ENCODE data around the gene GAB2.
"Not testable (repeated sequence)": the region's sequence is repeated elsewhere in the genome, so short reads cannot be mapped to it uniquely, and the experiment has no call there.

Gene GAB2

DNA sequence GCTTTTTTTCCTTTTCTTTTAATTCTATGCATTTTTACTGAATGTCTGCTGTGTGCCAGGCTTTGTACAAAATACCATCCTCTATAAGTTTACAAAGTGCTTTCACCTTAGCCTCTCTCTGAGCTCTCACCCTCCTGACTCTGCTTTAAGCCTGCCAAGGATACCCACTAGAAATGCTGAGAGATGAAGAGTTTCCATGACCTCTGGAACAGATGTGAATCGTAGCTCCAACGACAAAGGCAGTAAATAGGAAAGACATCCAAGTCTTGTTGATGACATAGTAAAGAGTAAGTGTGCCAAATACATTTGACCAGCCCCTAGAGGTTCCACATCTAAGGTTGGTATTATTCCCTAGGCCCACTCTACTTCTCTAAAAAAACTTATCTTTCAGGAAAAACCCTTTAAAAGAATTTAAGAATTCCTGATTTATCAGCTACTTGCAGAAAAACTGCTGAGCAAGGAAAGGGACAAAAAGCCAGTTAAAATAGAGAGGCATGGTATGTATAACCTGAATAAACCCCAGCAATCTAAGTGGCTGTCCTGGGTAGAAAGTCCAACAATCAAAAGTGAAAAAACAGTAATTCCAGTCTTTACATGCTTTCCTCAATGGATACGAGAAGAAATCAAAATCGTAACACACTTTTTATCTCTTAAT lies 45.4 kb downstream of the GAB2 start:
- Mint-ChIP-seq H3K36me3 (no peaks in the 10 kb centered on the region), H3K9me3 (no peaks in the 10 kb centered on the region), H3K4me3 (no peak overlapping the region), H3K27ac (no peak overlapping the region), H3K4me1 (no peaks in the 10 kb centered on the region)
- ATAC-seq (no peak), DNase-seq (ENCODE audit: low spot score in 2 of 2) (no peak)

DNA sequence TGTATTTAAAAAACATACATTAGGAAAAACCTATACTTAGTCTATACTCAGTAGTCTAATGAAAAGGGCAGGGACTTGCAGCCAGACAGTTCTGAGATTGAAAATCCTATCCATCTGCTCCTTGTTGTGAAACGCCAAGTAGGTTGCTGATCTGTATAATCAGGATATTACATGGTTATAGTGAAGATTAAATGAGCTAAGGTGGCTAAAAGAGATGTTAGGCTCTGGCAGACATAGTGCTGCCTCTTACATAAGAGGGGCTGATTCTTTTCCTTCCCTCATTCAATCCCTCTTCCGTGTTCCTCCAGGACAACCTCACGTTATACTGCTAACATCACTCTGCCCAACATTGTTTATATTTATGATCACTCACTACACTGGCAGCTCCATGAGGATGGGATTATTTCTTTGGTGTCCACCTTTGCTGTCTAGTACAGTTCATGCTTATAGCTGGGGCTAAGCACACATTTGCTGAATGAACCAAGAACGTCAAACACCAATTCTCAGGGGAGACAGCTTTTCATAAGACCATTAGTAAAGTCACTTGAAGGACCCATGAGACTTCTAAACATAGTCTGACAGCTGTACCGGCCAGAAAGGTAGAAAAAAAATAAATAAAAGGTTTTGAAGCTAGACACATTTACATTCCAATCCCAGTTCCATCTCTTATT lies 46.3 kb downstream of the GAB2 start:
- no peak overlapping the region for H3K27ac Mint-ChIP-seq
- DNase-seq (ENCODE audit: low spot score in 2 of 2) (no peak), ATAC-seq (no peak)
- H3K36me3 Mint-ChIP-seq, result no peaks in the 10 kb centered on the region
- no peaks in the 10 kb centered on the region for H3K9me3 Mint-ChIP-seq
- H3K4me1 Mint-ChIP-seq, result no peaks in the 10 kb centered on the region
- H3K4me3 Mint-ChIP-seq, result no peak overlapping the region

DNA sequence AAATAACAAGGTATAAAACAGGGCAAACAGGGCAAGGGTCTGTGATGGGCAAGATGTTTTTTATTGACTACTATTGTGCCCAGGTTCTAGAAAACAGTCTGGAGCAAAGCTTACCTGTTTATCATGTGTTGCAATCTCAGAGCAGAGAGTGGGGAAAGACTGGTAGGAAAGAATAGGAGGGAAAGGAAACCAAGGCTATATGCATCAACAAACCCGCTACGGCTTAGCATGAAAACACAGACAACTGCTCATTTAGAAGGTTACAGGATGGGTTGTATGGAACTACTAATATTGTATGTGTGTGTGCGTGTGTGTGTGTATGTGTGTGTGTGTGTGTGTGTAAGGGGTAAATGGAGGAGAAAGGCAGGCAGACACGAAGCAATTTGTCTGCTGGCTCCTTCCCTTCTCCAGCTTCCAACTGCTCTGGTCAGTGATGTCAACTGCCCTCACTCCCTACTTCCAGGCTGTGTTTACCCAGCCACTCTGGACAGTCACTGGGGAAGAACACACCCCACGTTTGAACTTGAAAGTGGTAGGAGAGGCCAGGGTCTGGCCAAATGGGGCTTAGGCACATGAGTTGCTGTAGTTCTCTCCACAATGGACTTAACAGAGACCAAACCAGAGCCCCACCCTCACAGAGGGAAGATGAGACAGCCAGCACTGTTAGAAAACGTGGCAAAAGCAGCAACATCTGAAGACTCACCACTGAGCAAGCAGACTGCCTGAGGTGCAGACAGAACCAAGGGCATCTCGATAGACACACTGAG lies 47.0 kb downstream of the GAB2 start:
- no peak overlapping the region for H3K27ac Mint-ChIP-seq
- H3K9me3 Mint-ChIP-seq, result no peaks in the 10 kb centered on the region
- H3K36me3 Mint-ChIP-seq, result no peaks in the 10 kb centered on the region
- no peaks in the 10 kb centered on the region for H3K4me1 Mint-ChIP-seq
- ATAC-seq (no peak), DNase-seq (ENCODE audit: low spot score in 2 of 2) (no peak)
- H3K4me3 Mint-ChIP-seq, result no peak overlapping the region

DNA sequence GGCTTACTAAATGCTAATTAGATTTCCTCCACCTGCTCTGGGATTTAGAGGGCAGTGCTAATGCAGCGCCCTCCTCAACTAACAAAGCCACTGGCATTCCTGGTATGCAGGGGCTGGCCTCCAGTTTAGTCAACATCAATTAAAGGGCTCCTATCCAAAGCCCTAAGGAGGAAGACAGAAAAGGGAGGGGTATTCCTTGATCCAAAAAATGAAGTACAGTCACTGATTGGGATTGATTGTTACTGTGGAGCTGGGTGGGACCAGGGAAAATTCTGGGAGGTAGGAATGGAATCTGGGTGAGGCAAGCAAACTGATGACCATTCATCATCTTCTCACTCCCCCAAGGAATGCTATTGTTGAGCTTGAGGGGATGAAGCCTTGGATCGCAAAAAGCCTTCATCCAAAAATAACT lies 52.2 kb downstream of the GAB2 start:
- DNase-seq (ENCODE audit: low spot score in 2 of 2) (no peak), ATAC-seq (no peak)
- Mint-ChIP-seq H3K9me3 (no peaks in the 10 kb centered on the region), H3K27ac (no peak overlapping the region), H3K4me3 (no peak overlapping the region), H3K36me3 (no peaks in the 10 kb centered on the region), H3K4me1 (no peaks in the 10 kb centered on the region)

DNA sequence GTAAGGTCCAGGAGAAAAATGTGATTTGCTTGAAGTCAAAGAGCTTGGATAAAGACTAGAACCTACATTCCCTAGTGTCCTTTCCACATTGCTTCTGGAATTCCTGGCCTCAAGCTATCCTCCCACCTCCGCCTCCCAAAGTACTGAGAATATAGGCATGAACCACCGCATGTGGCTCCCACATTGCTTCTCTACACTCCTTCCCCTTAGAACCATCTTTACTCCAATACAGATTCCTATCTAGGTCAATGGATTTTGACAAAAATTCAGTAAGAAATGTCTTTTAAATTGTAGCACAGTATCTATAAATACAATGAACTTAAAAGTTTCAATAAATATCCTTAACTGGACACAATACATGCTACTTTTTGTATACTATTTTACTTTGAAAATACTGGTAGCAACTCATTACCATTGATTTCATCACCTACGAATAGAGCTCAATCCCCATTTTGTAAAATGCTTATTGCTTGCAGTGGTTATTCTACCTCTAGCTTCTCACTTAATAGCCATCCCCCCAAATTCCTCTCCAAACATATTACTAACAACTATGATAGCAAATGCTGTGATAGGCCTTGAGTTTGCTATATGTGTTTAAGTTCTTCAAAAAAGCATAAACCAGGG lies 53.4 kb downstream of the GAB2 start:
- H3K4me3 Mint-ChIP-seq, result no peak overlapping the region
- H3K4me1 Mint-ChIP-seq, result no peaks in the 10 kb centered on the region
- no peak overlapping the region for H3K27ac Mint-ChIP-seq

DNA sequence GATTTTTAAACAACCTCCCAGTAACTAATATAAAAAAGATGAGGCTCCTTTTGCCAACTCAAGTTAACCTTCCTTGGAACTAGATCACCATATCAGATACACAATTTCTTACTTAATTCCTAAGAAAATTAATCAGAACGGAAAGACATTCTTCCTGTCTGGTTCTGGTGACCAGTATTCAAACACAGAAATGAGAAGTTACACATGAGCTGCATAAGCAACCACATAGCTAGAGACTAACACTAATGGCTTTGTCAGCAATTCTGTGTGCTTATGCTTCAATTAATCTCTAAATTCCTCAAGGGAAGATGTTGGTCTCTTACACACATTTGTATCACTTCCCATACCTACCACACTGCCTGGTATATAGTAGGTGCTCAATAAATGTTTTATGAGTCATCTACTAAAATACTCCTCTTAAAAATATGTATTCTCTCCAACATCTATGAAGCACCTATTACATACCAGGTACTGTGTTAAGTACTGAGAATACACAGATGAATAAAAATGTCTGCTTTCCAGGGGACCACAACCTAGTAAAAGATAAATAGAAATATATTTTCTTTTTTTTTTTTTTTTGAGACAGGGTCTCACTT lies 54.5 kb downstream of the GAB2 start:
- no peak overlapping the region for H3K4me3 Mint-ChIP-seq
- ATAC-seq (no peak), DNase-seq (ENCODE audit: low spot score in 2 of 2) (no peak)
- no peaks in the 10 kb centered on the region for H3K9me3 Mint-ChIP-seq
- H3K36me3 Mint-ChIP-seq, result no peaks in the 10 kb centered on the region
- no peak overlapping the region for H3K27ac Mint-ChIP-seq
- H3K4me1 Mint-ChIP-seq, result no peaks in the 10 kb centered on the region

More for the DNA sequence above, 53.4 kb downstream of the GAB2 start:
- H3K36me3 Mint-ChIP-seq, result no peaks in the 10 kb centered on the region
- H3K9me3 Mint-ChIP-seq, result no peaks in the 10 kb centered on the region
- ATAC-seq, result no peak
- no peak for DNase-seq (ENCODE audit: low spot score in 2 of 2)

DNA sequence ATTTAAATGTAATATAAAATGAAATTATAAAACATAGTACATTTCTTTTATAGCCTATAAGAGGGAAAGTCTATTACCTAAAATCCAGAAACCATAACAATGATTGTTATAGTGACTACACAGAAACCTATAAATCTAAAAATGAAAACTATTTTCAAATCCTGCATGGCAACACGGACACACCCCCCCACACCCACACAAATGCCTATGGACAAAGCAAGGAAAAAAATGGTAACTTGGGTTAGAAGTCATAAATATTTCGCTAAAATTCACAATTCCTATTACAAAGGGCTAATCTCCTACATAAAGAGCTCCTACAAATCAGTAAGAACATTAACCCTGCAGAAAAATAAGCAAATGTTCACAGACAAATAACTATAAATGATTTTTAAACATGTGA lies 56.4 kb downstream of the GAB2 start:
- Mint-ChIP-seq H3K4me3 (no peak overlapping the region), H3K36me3 (no peaks in the 10 kb centered on the region), H3K9me3 (no peaks in the 10 kb centered on the region), H3K27ac (no peak overlapping the region), H3K4me1 (no peaks in the 10 kb centered on the region)
- DNase-seq (ENCODE audit: low spot score in 2 of 2) (no peak), ATAC-seq (no peak)

DNA sequence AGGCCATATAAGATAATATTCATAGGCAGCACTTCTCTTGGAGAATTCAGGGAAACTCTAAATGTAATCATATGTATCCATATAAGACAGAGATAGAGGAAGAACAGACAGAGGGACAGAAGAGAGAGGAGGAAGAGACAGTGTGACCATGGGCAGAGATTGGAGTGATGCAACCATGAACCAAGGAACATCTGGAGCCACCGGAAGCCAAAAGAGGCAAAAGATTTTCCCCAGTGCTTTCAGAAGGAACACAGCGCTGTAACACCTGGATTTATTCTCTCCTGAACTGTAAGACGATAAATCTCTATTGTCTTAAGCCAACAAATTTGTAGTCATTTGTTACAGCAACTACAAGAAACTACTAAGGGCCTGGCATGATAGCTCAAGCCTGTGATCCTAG lies 57.7 kb downstream of the GAB2 start:
- H3K4me3 Mint-ChIP-seq, result no peak overlapping the region
- no peak overlapping the region for H3K27ac Mint-ChIP-seq
- H3K9me3 Mint-ChIP-seq, result no peaks in the 10 kb centered on the region
- H3K4me1 Mint-ChIP-seq, result no peaks in the 10 kb centered on the region
- ATAC-seq (no peak), DNase-seq (ENCODE audit: low spot score in 2 of 2) (no peak)
- no peaks in the 10 kb centered on the region for H3K36me3 Mint-ChIP-seq

DNA sequence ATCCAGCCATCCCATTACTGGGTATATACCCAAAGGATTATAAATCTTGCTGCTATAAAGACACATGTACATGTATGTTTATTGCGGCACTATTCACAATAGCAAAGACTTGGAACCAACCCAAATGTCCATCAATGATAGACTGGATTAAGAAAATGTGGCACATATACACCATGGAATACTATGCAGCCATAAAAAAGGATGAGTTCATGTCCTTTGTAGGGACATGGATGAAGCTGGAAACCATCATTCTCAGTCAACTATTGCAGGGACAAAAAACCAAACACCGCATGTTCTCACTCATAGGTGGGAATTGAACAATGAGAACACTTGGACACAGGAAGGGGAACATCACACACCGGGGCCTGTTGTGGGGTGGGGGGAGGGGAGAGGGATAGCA lies 59.7 kb downstream of the GAB2 start:
- H3K36me3 Mint-ChIP-seq; H3K9me3 Mint-ChIP-seq; H3K4me3 Mint-ChIP-seq; DNase-seq (ENCODE audit: low spot score in 2 of 2); H3K4me1 Mint-ChIP-seq; H3K27ac Mint-ChIP-seq; ATAC-seq: not testable (repeated sequence)

DNA sequence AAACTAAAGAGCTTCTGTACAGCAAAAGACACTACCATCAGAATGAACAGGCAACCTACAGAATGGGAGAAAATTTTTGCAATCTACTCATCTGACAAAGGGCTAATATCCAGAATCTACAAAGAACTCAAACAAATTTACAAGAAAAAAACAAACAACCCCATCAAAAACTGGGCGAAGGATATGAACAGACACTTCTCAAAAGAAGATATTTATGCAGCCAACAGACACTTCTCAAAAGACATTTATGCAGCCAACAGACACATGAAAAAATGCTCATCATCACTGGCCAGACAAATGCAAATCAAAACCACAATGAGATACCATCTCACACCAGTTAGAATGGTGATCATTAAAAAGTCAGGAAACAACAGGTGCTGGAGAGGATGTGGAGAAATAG lies 60.2 kb downstream of the GAB2 start:
- H3K4me3 Mint-ChIP-seq, H3K4me1 Mint-ChIP-seq, H3K27ac Mint-ChIP-seq: not testable (repeated sequence)

DNA sequence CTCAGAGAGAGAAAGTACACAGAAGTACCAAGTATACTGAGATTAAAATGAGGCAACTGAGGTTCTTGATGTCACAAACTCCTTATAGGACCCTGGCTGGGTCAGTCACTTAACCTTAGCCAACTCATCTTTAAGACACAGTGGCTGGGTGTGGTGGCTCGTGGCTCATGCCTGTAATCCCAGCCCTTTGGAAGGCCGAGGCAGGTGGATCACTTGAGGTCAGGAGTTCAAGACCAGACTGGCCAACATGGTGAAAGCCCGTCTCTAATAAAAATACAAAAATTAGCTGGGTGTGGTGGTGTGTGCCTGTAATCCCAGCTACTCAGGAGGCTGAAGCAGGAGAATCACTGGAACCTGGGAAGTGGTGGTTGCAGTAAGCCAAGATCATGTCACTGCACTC lies 61.9 kb downstream of the GAB2 start:
- not testable (repeated sequence) for H3K36me3 Mint-ChIP-seq; H3K9me3 Mint-ChIP-seq; H3K27ac Mint-ChIP-seq; H3K4me3 Mint-ChIP-seq; DNase-seq (ENCODE audit: low spot score in 2 of 2); ATAC-seq; H3K4me1 Mint-ChIP-seq

More for the DNA sequence above, 60.2 kb downstream of the GAB2 start:
- not testable (repeated sequence) for H3K9me3 Mint-ChIP-seq; H3K36me3 Mint-ChIP-seq; ATAC-seq; DNase-seq (ENCODE audit: low spot score in 2 of 2)

DNA sequence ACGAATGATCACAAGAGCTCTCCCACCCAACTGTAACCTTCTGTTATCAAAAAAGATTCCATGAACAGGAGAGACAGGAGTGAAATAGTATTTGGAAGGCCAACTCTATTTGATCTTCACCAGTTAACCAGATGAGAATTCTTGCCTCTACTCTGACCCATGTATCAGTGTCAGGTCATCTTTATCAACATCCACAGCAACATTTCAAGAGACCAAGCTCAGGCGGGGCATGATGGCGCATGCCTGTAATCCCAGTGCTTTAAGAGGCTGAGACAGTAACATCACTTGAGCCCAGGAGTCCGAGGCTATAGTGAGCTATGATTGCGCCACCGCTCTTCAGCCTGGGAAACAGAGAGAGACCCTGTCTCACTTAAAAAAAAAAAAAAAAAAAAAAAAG lies 62.3 kb downstream of the GAB2 start:
- Mint-ChIP-seq H3K4me1 (peaks cover 7% of the 10 kb centered on the region), H3K4me3 (no peak overlapping the region), H3K36me3 (no peaks in the 10 kb centered on the region), H3K9me3 (no peaks in the 10 kb centered on the region), H3K27ac (no peak overlapping the region)
- no peak for DNase-seq (ENCODE audit: low spot score in 2 of 2)
- no peak for ATAC-seq

DNA sequence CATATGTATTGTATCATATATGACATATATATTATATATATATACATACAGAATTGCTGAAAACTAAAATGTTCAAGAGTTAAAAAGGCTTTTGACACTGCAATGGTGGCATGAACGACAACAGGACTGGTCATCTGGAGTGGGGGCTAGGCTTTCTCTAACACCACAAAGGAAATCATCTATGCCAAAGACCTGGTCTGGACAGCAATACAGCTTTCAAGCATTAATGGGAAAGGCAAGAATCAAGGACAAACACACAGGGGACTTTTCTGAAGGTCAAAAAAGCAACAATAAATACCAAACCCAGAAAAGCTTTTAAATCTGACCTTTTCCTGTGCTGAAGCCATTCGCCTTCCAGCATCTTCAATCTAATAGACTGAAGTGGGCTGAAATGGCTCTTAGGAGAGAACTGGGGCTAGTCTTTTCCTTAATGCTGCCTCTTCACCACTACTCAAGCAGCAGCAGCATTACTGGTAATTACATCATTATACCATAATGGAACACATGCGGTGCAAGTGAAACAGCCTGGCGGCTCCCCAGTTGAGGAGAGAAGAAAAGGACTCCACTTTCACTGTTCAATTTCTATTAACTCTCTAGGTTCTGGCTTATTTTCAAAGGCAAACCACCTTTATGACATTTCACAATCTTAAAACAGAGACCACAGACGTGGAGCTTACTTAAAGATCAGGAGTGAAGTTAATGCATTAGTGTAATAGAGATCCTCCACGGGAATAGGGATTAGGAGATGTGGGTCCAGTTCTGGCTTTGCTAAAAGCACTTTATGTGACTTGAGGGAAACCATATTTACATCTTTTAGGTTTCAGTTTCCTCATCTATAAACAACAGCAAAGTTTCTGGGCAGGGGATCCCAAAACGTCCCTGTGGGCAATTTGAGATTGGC lies 63.0 kb downstream of the GAB2 start:
- Mint-ChIP-seq H3K4me3 (no peak overlapping the region), H3K27ac (no peak overlapping the region), H3K4me1 (peaks cover 11% of the 10 kb centered on the region), H3K9me3 (no peaks in the 10 kb centered on the region), H3K36me3 (no peaks in the 10 kb centered on the region)
- no peak for DNase-seq (ENCODE audit: low spot score in 2 of 2)
- no peak for ATAC-seq

DNA sequence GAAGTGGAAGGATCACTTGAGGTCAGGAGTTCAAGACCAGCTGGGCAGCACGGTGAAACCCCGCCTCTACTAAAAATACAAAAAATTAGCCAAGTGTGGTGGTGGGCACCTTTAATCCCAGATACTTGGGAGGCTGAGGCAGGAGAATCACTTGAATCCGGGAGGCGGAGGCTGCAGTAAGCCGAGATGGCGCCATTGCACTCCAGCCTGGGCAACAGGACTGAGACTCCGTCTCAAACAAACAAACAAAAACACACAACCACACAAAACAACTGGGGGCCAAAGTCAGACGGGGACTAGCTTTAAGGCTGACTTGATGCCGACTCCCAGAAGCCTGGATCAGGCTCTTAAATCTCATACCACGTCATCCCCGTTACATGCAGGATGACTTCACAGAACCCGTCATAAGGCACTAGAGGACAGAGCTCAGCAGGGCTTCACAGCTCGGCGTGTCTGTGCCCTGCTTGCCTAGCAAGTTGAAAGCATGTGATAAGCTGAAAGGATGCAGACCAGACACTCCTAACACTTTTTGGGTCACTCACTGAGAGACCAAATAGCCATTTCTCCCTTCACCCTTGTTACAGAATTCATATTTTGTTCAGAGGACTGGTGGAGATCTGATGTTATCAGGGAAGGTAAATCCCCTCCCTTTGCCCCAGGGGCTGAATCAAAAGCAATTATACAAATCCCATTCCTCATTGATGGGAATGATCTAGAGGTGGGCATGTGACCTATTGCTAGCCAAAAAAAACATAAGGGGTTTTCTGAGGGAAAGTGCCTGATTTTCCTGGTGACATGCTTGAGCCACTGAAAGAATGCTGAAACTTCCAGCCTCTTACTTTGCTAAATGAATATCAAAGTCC lies 65.4 kb downstream of the GAB2 start:
- Mint-ChIP-seq H3K27ac (no peak overlapping the region), H3K4me3 (no peak overlapping the region), H3K4me1 (peaks cover 11% of the 10 kb centered on the region), H3K36me3 (no peaks in the 10 kb centered on the region), H3K9me3 (no peaks in the 10 kb centered on the region)
- ATAC-seq (no peak), DNase-seq (ENCODE audit: low spot score in 2 of 2) (no peak)
